Activated CD8-positive, alpha-beta T cell treated with anti-CD3 and anti-CD28 coated beads, Interleukin-2, amount 10 ng/mL, durations not matched to agents 7 days and 5 days (primary cell): ENCODE measurements around the gene SLC6A8. TPM values are rescaled to one million over a fixed set of nuclear protein-coding genes. Genes with fewer than 3 reads are reported as not detected.

ENCODE experiments used
- ATAC-seq: fragments of 150-1000 bp; cut with Tn5 transposase; one replicate; pipeline ENCODE4 v1.10.0; 2021; ENCODE audit warnings: moderate library complexity
- CTCF ChIA-PET: fragments of 350-600 bp; sonication (Branson Sonifier 250); formaldehyde crosslinking; loops from one replicate; lab custom pipeline; 2021; ENCODE audit warnings: antibody characterized with exemption; lab: Charles Lee
- POLR2A ChIA-PET: fragments of 350-600 bp; sonication (Branson Sonifier 250); formaldehyde crosslinking; loops from one replicate; lab custom pipeline; 2021; ENCODE audit warnings: antibody characterized with exemption; lab: Charles Lee
- DNase-seq: peaks from one replicate; pipeline ENCODE4 v3.0.0-alpha.2; 2020
- H3K27ac Mint-ChIP-seq: one replicate; pipeline ENCODE4 v1.8.0; 2021; ENCODE audit warnings: mild to moderate bottlenecking, mixed read lengths
- H3K27me3 Mint-ChIP-seq: one replicate; pipeline ENCODE4 v1.8.0; 2021; ENCODE audit warnings: low read depth, mixed read lengths
- H3K36me3 Mint-ChIP-seq: one replicate; pipeline ENCODE4 v1.8.0; 2021; ENCODE audit warnings: low read depth, mixed read lengths
- H3K4me1 Mint-ChIP-seq: one replicate; pipeline ENCODE4 v1.8.0; 2021; ENCODE audit warnings: low read depth, mixed read lengths
- H3K4me3 Mint-ChIP-seq: one replicate; pipeline ENCODE4 v1.8.0; 2021; ENCODE audit warnings: mild to moderate bottlenecking, mixed read lengths
- H3K9me3 Mint-ChIP-seq: one replicate; pipeline ENCODE4 v1.8.0; 2022; ENCODE audit warnings: mixed read lengths; ENCODE audit not compliant: insufficient read depth
- total RNA-seq, 2 experiments: library from RNA; stranded (reverse); gene quantifications; one replicate each; pipeline ENCODE4 v1.2.3, GENCODE V29; 2021

The SLC6A8 gene
- total RNA-seq, 2 experiments from 2014 or later: 0.82 to 1.3 TPM

DNA sequence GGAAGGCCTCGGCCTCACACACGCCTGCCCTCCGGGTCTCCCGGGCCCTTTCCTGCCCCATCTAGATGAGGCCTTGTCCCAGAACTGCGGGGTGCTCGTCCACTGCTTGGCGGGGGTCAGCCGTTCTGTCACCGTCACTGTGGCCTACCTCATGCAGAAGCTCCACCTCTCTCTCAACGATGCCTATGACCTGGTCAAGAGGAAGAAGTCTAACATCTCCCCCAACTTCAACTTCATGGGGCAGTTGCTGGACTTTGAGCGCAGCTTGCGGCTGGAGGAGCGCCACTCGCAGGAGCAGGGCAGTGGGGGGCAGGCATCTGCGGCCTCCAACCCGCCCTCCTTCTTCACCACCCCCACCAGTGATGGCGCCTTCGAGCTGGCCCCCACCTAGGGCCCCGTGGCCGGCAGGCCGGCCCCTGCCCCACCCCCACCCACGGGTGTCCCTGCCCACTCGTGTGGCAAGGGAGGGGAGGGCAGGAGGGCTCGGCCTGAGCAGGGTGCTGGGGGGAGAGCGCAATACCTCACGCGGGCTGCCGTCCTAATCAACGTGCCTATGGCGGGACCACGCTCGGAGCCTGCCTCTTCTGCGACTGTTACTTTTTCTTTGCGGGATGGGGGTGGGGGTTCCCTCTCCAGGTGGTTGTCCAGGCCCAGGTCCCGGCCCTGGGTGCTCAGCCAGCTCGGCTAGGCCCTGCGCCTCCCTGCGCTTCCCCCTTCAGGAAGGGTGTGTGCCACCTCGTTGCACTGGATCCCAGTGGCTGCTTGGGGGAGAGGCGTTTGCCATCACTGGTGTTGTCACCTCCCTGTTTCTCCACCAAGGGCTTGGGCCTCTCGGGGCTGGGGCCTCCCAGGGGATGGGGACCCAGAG, 37.6 kb upstream of the SLC6A8 start:
- Mint-ChIP-seq H3K27me3 (peaks cover 17% of the 10 kb centered on the region), H3K9me3 (no peaks in the 10 kb centered on the region), H3K36me3 (no peaks in the 10 kb centered on the region), H3K4me1 (no peaks in the 10 kb centered on the region), H3K4me3 (no peak overlapping the region), H3K27ac (no peak overlapping the region)
- ATAC-seq: no peak
- CTCF ChIA-PET: interaction anchor here (0.7 to 3.4 kb wide), 8 partner anchors 12 to 111 kb away, joined by 3 to 16 read pairs (median 8); no protein-coding TSS in a partner anchor
- POLR2A ChIA-PET: no interaction called here
- no peak for DNase-seq

GRCh38 chrX:153650959-153651358, 36.8 kb upstream of the SLC6A8 start:
- ATAC-seq (no peak), DNase-seq (no peak)
- CTCF ChIA-PET: interaction anchor here (0.9 to 1.6 kb wide), 2 partner anchors 44 to 96 kb away, joined by 3 to 4 read pairs; no protein-coding TSS in a partner anchor
- Mint-ChIP-seq H3K36me3 (no peaks in the 10 kb centered on the region), H3K27me3 (peaks cover 10% of the 10 kb centered on the region), H3K9me3 (no peaks in the 10 kb centered on the region), H3K4me3 (no peak overlapping the region), H3K27ac (no peak overlapping the region), H3K4me1 (no peaks in the 10 kb centered on the region)
- POLR2A ChIA-PET: no interaction called here

DNA sequence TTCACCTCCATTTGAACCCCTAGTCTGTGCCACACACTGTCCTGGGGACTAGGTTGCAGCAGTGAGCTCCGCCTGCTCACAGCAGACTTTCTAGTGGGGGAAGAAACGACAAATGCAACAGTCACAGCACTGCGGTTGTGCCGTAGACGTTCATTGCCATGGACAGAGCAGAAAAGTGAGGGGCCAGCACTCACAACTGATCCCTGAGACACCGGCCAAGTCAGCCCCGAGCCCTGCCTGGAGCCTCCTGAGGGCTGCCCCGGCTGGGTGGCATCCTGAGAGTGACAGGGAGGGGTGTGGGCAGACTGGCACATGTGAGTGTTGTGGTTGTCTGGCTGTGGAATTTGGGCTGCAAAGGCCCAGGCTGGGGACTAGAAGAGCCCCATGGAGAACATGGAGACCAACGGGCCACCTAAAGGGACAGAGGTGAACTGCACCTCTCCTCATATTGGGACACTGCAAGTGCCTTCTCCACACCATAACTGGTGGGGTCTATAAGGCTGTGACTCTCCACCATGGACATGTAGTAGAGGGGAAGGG, 36.1 kb upstream of the SLC6A8 start:
- Mint-ChIP-seq H3K4me1 (no peaks in the 10 kb centered on the region), H3K27ac (no peak overlapping the region), H3K4me3 (no peak overlapping the region), H3K9me3 (no peaks in the 10 kb centered on the region), H3K27me3 (peaks cover 3% of the 10 kb centered on the region), H3K36me3 (no peaks in the 10 kb centered on the region)
- ChIA-PET POLR2A (no interaction called here), CTCF (interaction anchor here (0.9 to 1.6 kb wide), 3 partner anchors 10 to 97 kb away, joined by 3 to 4 read pairs (median 3); no protein-coding TSS in a partner anchor)
- ATAC-seq (peak; percentile 40), DNase-seq (no peak)

DNA sequence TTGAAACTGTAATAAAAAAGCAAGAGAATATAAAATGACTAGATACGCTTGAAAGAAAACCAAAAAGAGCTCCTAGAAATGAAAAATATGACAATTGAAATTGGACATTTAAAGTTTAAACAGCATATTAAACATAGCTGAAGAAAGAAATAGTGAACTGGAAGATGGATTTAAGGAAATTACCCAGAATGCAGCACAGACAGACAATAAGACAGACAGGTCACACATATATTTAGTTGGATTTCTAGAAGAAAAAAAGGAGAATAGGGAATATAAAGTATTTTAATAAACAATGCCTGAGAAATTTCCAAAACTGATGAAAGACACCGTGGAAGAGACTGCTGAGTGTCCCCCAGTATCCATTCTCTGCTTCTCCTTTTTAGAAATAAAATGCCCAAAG, 34.2 kb upstream of the SLC6A8 start:
- ATAC-seq: no peak
- no peaks in the 10 kb centered on the region for H3K9me3 Mint-ChIP-seq
- H3K36me3 Mint-ChIP-seq: no peaks in the 10 kb centered on the region
- no peak overlapping the region for H3K27ac Mint-ChIP-seq
- CTCF ChIA-PET: interaction anchor here (1.2 kb wide), 1 partner anchor 99 kb away, joined by 5 read pairs; no protein-coding TSS in a partner anchor
- POLR2A ChIA-PET: no interaction called here
- DNase-seq: no peak
- H3K4me3 Mint-ChIP-seq: no peak overlapping the region
- no peaks in the 10 kb centered on the region for H3K4me1 Mint-ChIP-seq
- H3K27me3 Mint-ChIP-seq: no peaks in the 10 kb centered on the region

DNA sequence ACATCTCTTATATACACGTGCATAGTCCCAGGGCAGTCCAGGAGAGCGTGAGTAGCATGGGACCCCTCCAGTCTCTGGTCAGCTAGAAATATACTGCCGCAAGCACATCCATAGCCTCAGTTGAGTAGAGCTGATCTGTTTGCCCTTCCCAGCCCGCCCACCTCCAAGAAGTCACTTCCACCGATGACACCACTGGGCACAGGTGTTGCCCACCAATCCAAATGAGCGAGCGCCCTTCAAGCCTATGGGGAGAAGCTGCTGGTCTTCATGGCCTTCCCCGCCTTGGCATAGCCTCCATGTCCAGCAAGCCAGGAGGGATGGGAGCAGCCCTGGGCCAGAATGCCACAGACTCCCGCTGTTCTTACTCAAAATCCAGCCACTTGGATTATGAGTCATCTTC, 30.6 kb upstream of the SLC6A8 start:
- no peaks in the 10 kb centered on the region for H3K4me1 Mint-ChIP-seq
- H3K27me3 Mint-ChIP-seq: peaks cover 16% of the 10 kb centered on the region
- H3K9me3 Mint-ChIP-seq: no peaks in the 10 kb centered on the region
- ChIA-PET CTCF (interaction anchor here (5.1 kb wide), 1 partner anchor 11 kb away, joined by 22 read pairs; no protein-coding TSS in a partner anchor), POLR2A (no interaction called here)
- no peaks in the 10 kb centered on the region for H3K36me3 Mint-ChIP-seq
- no peak overlapping the region for H3K4me3 Mint-ChIP-seq
- no peak for DNase-seq
- no peak for ATAC-seq
- no peak overlapping the region for H3K27ac Mint-ChIP-seq

GRCh38 chrX:153659268-153659667, 28.5 kb upstream of the SLC6A8 start:
- ATAC-seq (no peak), DNase-seq (no peak)
- H3K27ac Mint-ChIP-seq: no peak overlapping the region
- H3K9me3 Mint-ChIP-seq: no peaks in the 10 kb centered on the region
- no peaks in the 10 kb centered on the region for H3K4me1 Mint-ChIP-seq
- ChIA-PET POLR2A (no interaction called here), CTCF (interaction anchor here (0.8 to 5.1 kb wide), 3 partner anchors 9 to 120 kb away, joined by 3 to 22 read pairs (median 3); no protein-coding TSS in a partner anchor)
- H3K36me3 Mint-ChIP-seq: no peaks in the 10 kb centered on the region
- H3K4me3 Mint-ChIP-seq: no peak overlapping the region
- peaks cover 20% of the 10 kb centered on the region for H3K27me3 Mint-ChIP-seq

DNA sequence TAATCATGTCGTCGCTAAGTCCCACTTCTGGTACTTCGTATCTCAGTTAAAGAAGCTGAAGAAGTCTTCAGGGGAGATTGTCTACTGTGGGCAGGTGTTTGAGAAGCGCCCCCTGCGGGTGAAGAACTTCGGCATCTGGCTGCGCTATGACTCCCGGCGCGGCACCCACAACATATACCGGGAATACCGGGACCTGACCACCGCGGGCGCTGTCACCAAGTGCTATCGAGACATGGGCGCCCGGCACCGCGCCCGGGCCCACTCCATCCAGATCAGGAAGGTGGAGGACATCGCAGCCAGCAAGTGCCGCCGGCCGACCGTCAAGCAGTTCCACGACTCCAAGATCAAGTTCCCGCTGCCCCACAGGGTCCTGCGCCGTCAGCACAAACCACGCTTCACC, 25.5 kb upstream of the SLC6A8 start:
- ChIA-PET POLR2A (no interaction called here), CTCF (interaction anchor here (0.9 to 3.4 kb wide), 12 partner anchors 10 to 630 kb away, joined by 3 to 17 read pairs (median 4); partner anchors contain the start of gene CCNQ)
- Mint-ChIP-seq H3K4me3 (peak overlapping the region; percentile 34), H3K4me1 (no peaks in the 10 kb centered on the region), H3K27me3 (peaks cover 26% of the 10 kb centered on the region), H3K27ac (no peak overlapping the region), H3K36me3 (no peaks in the 10 kb centered on the region), H3K9me3 (no peaks in the 10 kb centered on the region)
- ATAC-seq: no peak
- peak; percentile 61 for DNase-seq

DNA sequence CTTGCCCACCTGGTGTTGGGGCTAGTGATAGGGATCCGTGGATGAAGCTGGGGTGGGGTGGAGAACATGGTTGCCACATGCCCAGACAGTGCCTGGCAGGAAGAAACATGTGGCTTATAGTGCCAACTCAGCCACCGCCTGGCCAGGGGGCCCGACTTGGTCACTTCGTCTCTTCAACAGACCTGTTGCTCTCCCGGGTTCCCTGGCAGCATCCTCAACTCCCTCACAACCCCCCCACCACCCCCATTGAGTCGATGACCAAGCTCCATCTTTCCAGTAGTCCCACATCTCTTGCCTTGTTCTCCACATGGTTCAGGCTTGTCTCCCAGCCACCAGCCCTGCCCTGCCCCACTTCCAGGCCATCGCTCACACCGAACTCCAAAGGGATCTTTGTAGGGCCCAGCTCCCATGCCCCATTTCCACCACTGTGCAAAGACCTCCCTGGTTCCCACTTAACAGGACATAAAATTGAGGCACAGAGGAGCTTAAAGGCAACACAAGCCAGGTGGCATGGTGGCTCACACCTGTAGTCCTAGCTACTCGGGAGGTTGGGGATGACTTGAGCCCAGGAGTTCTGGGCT, 21.9 kb upstream of the SLC6A8 start:
- no peaks in the 10 kb centered on the region for H3K9me3 Mint-ChIP-seq
- no peak overlapping the region for H3K27ac Mint-ChIP-seq
- H3K27me3 Mint-ChIP-seq: peaks cover 19% of the 10 kb centered on the region
- CTCF ChIA-PET: interaction anchor here (1.1 to 2.1 kb wide), 4 partner anchors 60 to 126 kb away, joined by 3 to 6 read pairs (median 4); no protein-coding TSS in a partner anchor
- no peak for ATAC-seq
- POLR2A ChIA-PET: no interaction called here
- no peak for DNase-seq
- H3K4me1 Mint-ChIP-seq: peaks cover 9% of the 10 kb centered on the region
- H3K4me3 Mint-ChIP-seq: no peak overlapping the region
- no peaks in the 10 kb centered on the region for H3K36me3 Mint-ChIP-seq

- peaks cover 12% of the 10 kb centered on the region for H3K27me3 Mint-ChIP-seq
- ChIA-PET POLR2A (no interaction called here), CTCF (interaction anchor here (0.7 to 4.8 kb wide), 23 partner anchors 9 to 725 kb away, joined by 3 to 48 read pairs (median 5); no protein-coding TSS in a partner anchor)
- peak overlapping the region; percentile 73 for H3K4me3 Mint-ChIP-seq
- DNase-seq (no peak), ATAC-seq (no peak)
- H3K36me3 Mint-ChIP-seq: no peaks in the 10 kb centered on the region
- H3K27ac Mint-ChIP-seq: no peak overlapping the region
- peaks cover 9% of the 10 kb centered on the region for H3K4me1 Mint-ChIP-seq
- no peaks in the 10 kb centered on the region for H3K9me3 Mint-ChIP-seq
Observed at GRCh38 chrX:153667281-153667955, 20.3 kb upstream of the SLC6A8 start.

- Mint-ChIP-seq H3K4me1 (peaks cover 9% of the 10 kb centered on the region), H3K4me3 (peak overlapping the region; percentile 73), H3K27ac (no peak overlapping the region), H3K36me3 (no peaks in the 10 kb centered on the region), H3K27me3 (peaks cover 14% of the 10 kb centered on the region), H3K9me3 (no peaks in the 10 kb centered on the region)
- ChIA-PET POLR2A (no interaction called here), CTCF (interaction anchor here (0.6 to 4.8 kb wide), 28 partner anchors 10 to 725 kb away, joined by 3 to 48 read pairs (median 4); no protein-coding TSS in a partner anchor)
- ATAC-seq (peak; percentile 85), DNase-seq (peak; percentile 81)
Observed at GRCh38 chrX:153667956-153668396, 19.8 kb upstream of the SLC6A8 start.
